ENCODE measurements around the gene ACCSL. TPM values are rescaled to one million over a fixed set of nuclear protein-coding genes. Genes with fewer than 3 reads are reported as not detected.

The ACCSL gene
- total RNA-seq, 2 donors from 2014 or later: 0.17 TPM; not detected in 1

GRCh38 chr11:44078794-44079193 is 31.0 kb downstream of the ACCSL start:
- H3K4me3 Mint-ChIP-seq: no peak overlapping the region
- no peaks in the 10 kb centered on the region for H3K9me3 Mint-ChIP-seq
- peaks cover 0 to 8% of the 10 kb centered on the region in 2 donors for H3K36me3 Mint-ChIP-seq (ENCODE audit: insufficient read depth in 2 of 2)
- H3K4me1 Mint-ChIP-seq (ENCODE audit: low read depth): no peaks in the 10 kb centered on the region
- no peak for DNase-seq
- ATAC-seq (replicated peaks in 1 of 2): no peak
- no peak overlapping the region for H3K27ac Mint-ChIP-seq
- no peaks in the 10 kb centered on the region for H3K27me3 Mint-ChIP-seq (ENCODE audit: low read depth)

- ATAC-seq (replicated peaks in 1 of 2) (no peak), DNase-seq (no peak)
- no peaks in the 10 kb centered on the region for H3K27me3 Mint-ChIP-seq (ENCODE audit: low read depth)
- H3K4me3 Mint-ChIP-seq: no peak overlapping the region
- H3K27ac Mint-ChIP-seq: no peak overlapping the region
- no peaks in the 10 kb centered on the region for H3K4me1 Mint-ChIP-seq (ENCODE audit: low read depth)
- H3K9me3 Mint-ChIP-seq: no peaks in the 10 kb centered on the region
- H3K36me3 Mint-ChIP-seq (ENCODE audit: insufficient read depth in 2 of 2): peaks cover 0 to 12% of the 10 kb centered on the region in 2 donors
Measured at GRCh38 chr11:44079376-44079775, 31.6 kb downstream of the ACCSL start.

- no peaks in the 10 kb centered on the region for H3K27me3 Mint-ChIP-seq (ENCODE audit: low read depth)
- ATAC-seq (replicated peaks in 1 of 2): no peak
- peaks cover 0 to 4% of the 10 kb centered on the region in 2 donors for H3K9me3 Mint-ChIP-seq
- no peak for DNase-seq
- no peak overlapping the region for H3K27ac Mint-ChIP-seq
- H3K4me3 Mint-ChIP-seq: no peak overlapping the region
- H3K4me1 Mint-ChIP-seq (ENCODE audit: low read depth): no peaks in the 10 kb centered on the region
- H3K36me3 Mint-ChIP-seq (ENCODE audit: insufficient read depth in 2 of 2): peaks cover 4 to 16% of the 10 kb centered on the region in 2 donors
Measured at GRCh38 chr11:44080951-44081350, 33.2 kb downstream of the ACCSL start.

GRCh38 chr11:44082645-44083044 is 34.9 kb downstream of the ACCSL start:
- Mint-ChIP-seq H3K4me3 (no peak overlapping the region), H3K36me3 (ENCODE audit: insufficient read depth in 2 of 2) (peaks cover 4 to 17% of the 10 kb centered on the region in 2 donors), H3K4me1 (ENCODE audit: low read depth) (no peaks in the 10 kb centered on the region), H3K27me3 (ENCODE audit: low read depth) (no peaks in the 10 kb centered on the region), H3K27ac (no peak overlapping the region), H3K9me3 (peaks cover 0 to 4% of the 10 kb centered on the region in 2 donors)
- no peak for ATAC-seq (replicated peaks in 1 of 2)
- no peak for DNase-seq

GRCh38 chr11:44083433-44083832 is 35.7 kb downstream of the ACCSL start:
- Mint-ChIP-seq H3K4me3 (no peak overlapping the region), H3K36me3 (ENCODE audit: insufficient read depth in 2 of 2) (peaks cover 4 to 17% of the 10 kb centered on the region in 2 donors), H3K9me3 (peaks cover 0 to 4% of the 10 kb centered on the region in 2 donors), H3K27ac (no peak overlapping the region), H3K27me3 (ENCODE audit: low read depth) (no peaks in the 10 kb centered on the region), H3K4me1 (ENCODE audit: low read depth) (no peaks in the 10 kb centered on the region)
- DNase-seq: no peak
- ATAC-seq (replicated peaks in 1 of 2): no peak

- H3K27me3 Mint-ChIP-seq (ENCODE audit: low read depth): no peaks in the 10 kb centered on the region
- no peak overlapping the region for H3K27ac Mint-ChIP-seq
- peaks cover 0 to 4% of the 10 kb centered on the region in 2 donors for H3K9me3 Mint-ChIP-seq
- H3K36me3 Mint-ChIP-seq (ENCODE audit: insufficient read depth in 2 of 2): peaks cover 4 to 17% of the 10 kb centered on the region in 2 donors
- no peak overlapping the region for H3K4me3 Mint-ChIP-seq
- DNase-seq: no peak
- peaks cover 3% of the 10 kb centered on the region for H3K4me1 Mint-ChIP-seq (ENCODE audit: low read depth)
- ATAC-seq (replicated peaks in 1 of 2): no peak
Measured at GRCh38 chr11:44083906-44084305, 36.1 kb downstream of the ACCSL start.

GRCh38 chr11:44085330-44085729 is 37.5 kb downstream of the ACCSL start:
- Mint-ChIP-seq H3K4me1 (ENCODE audit: low read depth) (peaks cover 5% of the 10 kb centered on the region), H3K27me3 (ENCODE audit: low read depth) (no peaks in the 10 kb centered on the region), H3K36me3 (ENCODE audit: insufficient read depth in 2 of 2) (peaks cover 4 to 14% of the 10 kb centered on the region in 2 donors), H3K4me3 (no peak overlapping the region), H3K27ac (no peak overlapping the region), H3K9me3 (peaks cover 0 to 4% of the 10 kb centered on the region in 2 donors)
- ATAC-seq (replicated peaks in 1 of 2): no peak
- DNase-seq: no peak

- ATAC-seq (replicated peaks in 1 of 2) (peak in 1 of 2 donors; percentile 72), DNase-seq (no peak)
- Mint-ChIP-seq H3K36me3 (ENCODE audit: insufficient read depth in 2 of 2) (peaks cover 4 to 11% of the 10 kb centered on the region in 2 donors), H3K4me3 (no peak overlapping the region), H3K27me3 (ENCODE audit: low read depth) (no peaks in the 10 kb centered on the region), H3K4me1 (ENCODE audit: low read depth) (peaks cover 5% of the 10 kb centered on the region), H3K9me3 (peaks cover 0 to 4% of the 10 kb centered on the region in 2 donors), H3K27ac (no peak overlapping the region)
Measured at GRCh38 chr11:44088377-44088776, 40.6 kb downstream of the ACCSL start.

GRCh38 chr11:44088871-44089270 is 41.1 kb downstream of the ACCSL start:
- Mint-ChIP-seq H3K4me3 (no peak overlapping the region), H3K4me1 (ENCODE audit: low read depth) (peaks cover 5% of the 10 kb centered on the region), H3K27ac (no peak overlapping the region), H3K9me3 (peaks cover 0 to 4% of the 10 kb centered on the region in 2 donors), H3K27me3 (ENCODE audit: low read depth) (no peaks in the 10 kb centered on the region), H3K36me3 (ENCODE audit: insufficient read depth in 2 of 2) (peaks cover 4 to 10% of the 10 kb centered on the region in 2 donors)
- DNase-seq: no peak
- no peak for ATAC-seq (replicated peaks in 1 of 2)

GRCh38 chr11:44090539-44090938 is 42.8 kb downstream of the ACCSL start:
- H3K27me3 Mint-ChIP-seq (ENCODE audit: low read depth): no peaks in the 10 kb centered on the region
- peaks cover 20% of the 10 kb centered on the region for H3K4me1 Mint-ChIP-seq (ENCODE audit: low read depth)
- no peak overlapping the region for H3K4me3 Mint-ChIP-seq
- peaks cover 2 to 5% of the 10 kb centered on the region in 2 donors for H3K36me3 Mint-ChIP-seq (ENCODE audit: insufficient read depth in 2 of 2)
- H3K27ac Mint-ChIP-seq: no peak overlapping the region
- DNase-seq (no peak), ATAC-seq (replicated peaks in 1 of 2) (no peak)
- H3K9me3 Mint-ChIP-seq: peaks cover 0 to 2% of the 10 kb centered on the region in 2 donors

- DNase-seq: peak; percentile 83 to 84
- H3K9me3 Mint-ChIP-seq: no peaks in the 10 kb centered on the region
- no peak overlapping the region for H3K27ac Mint-ChIP-seq
- H3K27me3 Mint-ChIP-seq (ENCODE audit: low read depth): no peaks in the 10 kb centered on the region
- peak; percentile 34 to 47 for ATAC-seq (replicated peaks in 1 of 2)
- peaks cover 31% of the 10 kb centered on the region for H3K4me1 Mint-ChIP-seq (ENCODE audit: low read depth)
- H3K36me3 Mint-ChIP-seq (ENCODE audit: insufficient read depth in 2 of 2): no peaks in the 10 kb centered on the region
- H3K4me3 Mint-ChIP-seq: peak overlapping the region; percentile 49 to 85
Measured at GRCh38 chr11:44094260-44094868, 46.6 kb downstream of the ACCSL start.

GRCh38 chr11:44095506-44096359 is 48.0 kb downstream of the ACCSL start, which contains the start of gene EXT2:
EXT2 (plus strand) TSS chr11:44095678; CDS start chr11:44107713, 12,035 bp downstream.
- Mint-ChIP-seq H3K36me3 (ENCODE audit: insufficient read depth in 2 of 2) (no peaks in the 10 kb centered on the region), H3K27ac (peak within 1 kb of the TSS; percentile 55), H3K9me3 (no peaks in the 10 kb centered on the region), H3K27me3 (ENCODE audit: low read depth) (no peaks in the 10 kb centered on the region), H3K4me1 (ENCODE audit: low read depth) (peaks cover 31% of the 10 kb centered on the region), H3K4me3 (peak within 1 kb of the TSS; percentile 85 to 86)
- ATAC-seq (replicated peaks in 1 of 2) (peak; percentile 95), DNase-seq (peak; percentile 87 to 90)

Data from activated T-cell treated with anti-CD3 and anti-CD28 coated beads, Interleukin-2, amount 50 U/mL, for 72 hours (primary cell).